Gastrocnemius medialis (tissue), 4 donors: ENCODE measurements around the gene LRRC1. TPM values are rescaled to one million over a fixed set of nuclear protein-coding genes. Genes with fewer than 3 reads are reported as not detected.

Experiments
- ATAC-seq, 2 donors: fragments of 150-250 bp; one replicate each; pipeline ENCODE4 v1.9.1; 2016
- DNase-seq, 2 donors: peaks; one replicate each; pipeline ENCODE4 v3.0.0-alpha.2; 2019
- H3K27ac ChIP-seq, 4 donors: fragments of 200-600 bp; sonication (generic); 1 replicate in 1 of 4; 2 replicates in 3 of 4; pipeline ENCODE4 v1.5.1; 2016 to 2018; ENCODE audit warnings: mild to moderate bottlenecking in 2 of 4, moderate library complexity in 1 of 4
- H3K27me3 ChIP-seq, 3 donors: fragments of 200-600 bp; sonication (generic) in 2 of 3; 1 replicate in 1 of 3; 2 replicates in 2 of 3; pipeline versions ENCODE4 v1.5.1 to v1.6.0; 2016 to 2019; ENCODE audit warnings: mild to moderate bottlenecking in 1 of 3, moderate library complexity in 1 of 3
- H3K36me3 ChIP-seq, 2 donors: fragments of 200-600 bp; sonication (generic) in 1 of 2; one replicate each; pipeline ENCODE4 v1.5.1; 2017 to 2018
- H3K4me1 ChIP-seq, 2 donors: fragments of 200-600 bp; sonication (generic) in 1 of 2; one replicate each; pipeline ENCODE4 v1.5.1; 2016 to 2017; ENCODE audit warnings: mild to moderate bottlenecking in 2 of 2
- H3K4me3 ChIP-seq, 4 donors: fragments of 200-600 bp; sonication (generic) in 3 of 4; 1 replicate in 1 of 4; 2 replicates in 3 of 4; pipeline ENCODE4 v1.5.1; 2016 to 2019; ENCODE audit warnings: mild to moderate bottlenecking in 2 of 4
- H3K9me3 ChIP-seq, 3 donors: fragments of 200-600 bp; sonication (generic) in 2 of 3; 1 replicate in 1 of 3; 2 replicates in 2 of 3; pipeline ENCODE4 v1.5.1; 2016 to 2019
- POLR2A ChIP-seq, 2 donors: fragments of 450-650 bp; IDR thresholded peaks; one replicate each; pipeline ENCODE4 v1.6.1; 2017; ENCODE audit warnings: antibody characterized with exemption in 2 of 2, mild to moderate bottlenecking in 2 of 2, moderate library complexity in 2 of 2
- in situ Hi-C, 4 donors: fragments of 200-750 bp; cut with MboI; loops; one replicate each; pipeline versions ENCODE4 v1.15.0 to v1.8.0; 2017; ENCODE audit warnings: low sequenced_read_pairs in 4 of 4
- intact Hi-C: fragments of 100-400 bp; cut with DNase I; formaldehyde crosslinking; loops from one replicate; pipeline ENCODE4 v1.15.1; 2023; ENCODE audit warnings: low total_unique reads
- total RNA-seq, 4 donors: library from RNA; depleted of rRNA; stranded (reverse); fragments of >200 nt; gene quantifications; one replicate each; pipeline versions ENCODE4 v1.1.0 to v1.2.3, GENCODE V29; 2016
- TF ChIP-seq, protein P1 (sequence below), 5 experiments: fragments of 450-650 bp in 3 of 5; fragments of 200-600 bp in 2 of 5; sonication (generic) in 2 of 5; IDR thresholded peaks in 4 of 5; conservative IDR thresholded peaks in 1 of 5; 1 replicate in 4 of 5; 2 replicates in 1 of 5; pipeline ENCODE4 v1.5.1; 2016 to 2019; ENCODE audit warnings: antibody characterized with exemption in 5 of 5, mild to moderate bottlenecking in 3 of 5, moderate library complexity in 3 of 5

LRRC1 gene
- total RNA-seq, 4 donors from 2014 or later, result 0.67 to 8.5 (median 2.4) TPM

DNA sequence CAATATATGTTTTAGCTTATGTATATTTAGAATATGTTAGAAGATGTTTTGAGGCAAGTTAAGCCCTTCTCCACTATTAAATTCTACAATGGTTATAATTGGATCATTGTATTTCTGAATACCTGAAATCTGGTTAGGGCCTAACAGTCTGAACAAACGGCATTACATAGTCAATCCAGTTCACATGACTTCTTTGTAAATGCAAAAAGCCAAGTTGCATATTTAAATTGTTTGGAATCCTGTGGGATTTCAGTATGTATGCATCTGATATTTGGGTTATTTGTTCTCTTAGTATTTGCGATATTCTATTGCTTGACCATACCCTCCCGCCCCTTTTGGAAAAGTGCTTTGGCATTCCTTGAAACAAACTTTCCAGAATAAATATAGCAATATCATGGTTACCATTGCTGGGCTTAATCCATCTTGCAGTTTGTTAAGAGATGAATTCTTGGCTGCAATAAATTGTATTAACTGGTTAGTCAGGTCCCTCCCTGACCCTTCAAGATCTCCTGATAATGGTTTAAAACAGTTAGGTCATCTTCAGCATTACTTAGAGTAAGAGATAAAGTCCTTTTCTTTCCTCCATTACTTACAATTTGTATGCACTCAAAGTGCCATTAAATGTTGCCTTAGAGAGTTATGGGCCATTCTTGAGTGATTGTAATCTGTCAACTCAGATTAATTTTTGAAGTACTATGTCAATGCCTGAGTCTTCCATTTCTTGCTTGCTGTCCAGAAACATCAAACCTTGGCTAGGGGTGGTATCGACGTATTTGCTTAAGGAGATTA lies 36.5 kb downstream of the LRRC1 start:
- DNase-seq (no peak), ATAC-seq (no peak)
- H3K27ac ChIP-seq, result no peak overlapping the region
- no peaks in the 10 kb centered on the region for H3K9me3 ChIP-seq
- no peaks in the 10 kb centered on the region for H3K27me3 ChIP-seq
- H3K4me3 ChIP-seq, result no peak overlapping the region
- H3K4me1 ChIP-seq, result no peaks in the 10 kb centered on the region
- in situ Hi-C loops, result no loop called here
- TF ChIP-seq, protein P1, sequence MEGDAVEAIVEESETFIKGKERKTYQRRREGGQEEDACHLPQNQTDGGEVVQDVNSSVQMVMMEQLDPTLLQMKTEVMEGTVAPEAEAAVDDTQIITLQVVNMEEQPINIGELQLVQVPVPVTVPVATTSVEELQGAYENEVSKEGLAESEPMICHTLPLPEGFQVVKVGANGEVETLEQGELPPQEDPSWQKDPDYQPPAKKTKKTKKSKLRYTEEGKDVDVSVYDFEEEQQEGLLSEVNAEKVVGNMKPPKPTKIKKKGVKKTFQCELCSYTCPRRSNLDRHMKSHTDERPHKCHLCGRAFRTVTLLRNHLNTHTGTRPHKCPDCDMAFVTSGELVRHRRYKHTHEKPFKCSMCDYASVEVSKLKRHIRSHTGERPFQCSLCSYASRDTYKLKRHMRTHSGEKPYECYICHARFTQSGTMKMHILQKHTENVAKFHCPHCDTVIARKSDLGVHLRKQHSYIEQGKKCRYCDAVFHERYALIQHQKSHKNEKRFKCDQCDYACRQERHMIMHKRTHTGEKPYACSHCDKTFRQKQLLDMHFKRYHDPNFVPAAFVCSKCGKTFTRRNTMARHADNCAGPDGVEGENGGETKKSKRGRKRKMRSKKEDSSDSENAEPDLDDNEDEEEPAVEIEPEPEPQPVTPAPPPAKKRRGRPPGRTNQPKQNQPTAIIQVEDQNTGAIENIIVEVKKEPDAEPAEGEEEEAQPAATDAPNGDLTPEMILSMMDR (IDR thresholded peaks at IDR 0.05 in 4 of 5, conservative IDR thresholded peaks at IDR 0.05 in 1 of 5), result no peak
- TF ChIP-seq POLR2A (IDR thresholded peaks at IDR 0.05), result no peak
- no peaks in the 10 kb centered on the region for H3K36me3 ChIP-seq
- intact Hi-C loops, result no loop called here

DNA sequence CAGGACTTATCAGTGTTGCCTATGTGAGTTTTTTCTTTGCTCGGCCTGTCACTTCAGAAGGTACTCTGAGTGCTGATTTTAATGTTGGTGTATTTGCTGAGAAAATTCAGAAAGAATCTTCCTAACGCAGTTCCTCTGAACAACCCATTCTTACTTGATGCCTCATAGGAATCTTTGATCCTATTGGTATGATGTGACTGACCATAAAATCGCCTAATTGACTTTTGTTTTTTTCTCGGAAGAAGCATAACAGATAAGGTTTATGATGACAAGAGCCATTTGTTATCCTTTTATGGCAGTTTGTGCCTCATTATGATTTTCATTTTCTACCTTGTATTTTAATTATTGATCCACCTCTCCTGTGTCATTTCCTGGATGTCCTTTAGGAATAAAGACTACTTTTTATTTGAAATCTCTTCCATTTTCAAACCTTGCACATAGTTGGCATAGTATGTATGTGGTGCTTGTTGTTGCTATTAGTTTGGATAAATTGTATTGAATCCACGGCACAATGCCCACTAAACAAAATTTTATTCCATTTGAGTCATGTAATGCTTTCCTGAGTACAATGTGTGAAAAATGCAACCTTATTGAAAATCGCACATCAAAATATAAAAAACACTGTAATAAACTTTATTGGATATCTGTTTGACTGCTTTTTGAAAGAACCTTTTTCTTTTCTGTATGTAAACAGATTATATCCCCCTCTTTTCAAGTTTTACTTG lies 37.3 kb downstream of the LRRC1 start:
- Histone ChIP-seq H3K9me3 (no peaks in the 10 kb centered on the region), H3K36me3 (no peaks in the 10 kb centered on the region), H3K4me3 (no peak overlapping the region), H3K4me1 (no peaks in the 10 kb centered on the region), H3K27ac (no peak overlapping the region), H3K27me3 (no peaks in the 10 kb centered on the region)
- TF ChIP-seq, protein P1 (IDR thresholded peaks at IDR 0.05 in 4 of 5, conservative IDR thresholded peaks at IDR 0.05 in 1 of 5), result no peak
- TF ChIP-seq POLR2A (IDR thresholded peaks at IDR 0.05), result no peak
- DNase-seq (no peak), ATAC-seq (no peak)
- in situ Hi-C loops, result no loop called here
- intact Hi-C loops, result no loop called here

DNA sequence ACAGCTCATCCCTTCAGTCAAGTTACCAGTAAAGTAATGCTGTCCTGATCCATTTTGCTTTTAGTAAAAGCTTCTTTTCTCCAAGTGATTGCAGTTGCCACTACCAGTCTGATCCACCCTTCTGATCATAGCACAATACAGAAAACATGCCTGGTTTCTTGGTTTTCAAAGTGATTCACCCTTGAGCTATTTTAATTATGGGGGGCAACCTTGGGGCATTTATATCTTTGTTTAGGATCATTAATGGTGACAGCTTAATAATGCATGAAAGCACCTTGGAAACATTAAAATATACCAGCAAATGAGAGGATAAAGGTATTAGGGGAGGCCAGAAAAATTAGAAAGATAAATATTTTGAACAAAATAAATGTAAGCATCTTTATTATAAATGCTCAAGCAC lies 38.4 kb downstream of the LRRC1 start:
- Histone ChIP-seq H3K27ac (no peak overlapping the region), H3K9me3 (no peaks in the 10 kb centered on the region), H3K4me3 (no peak overlapping the region), H3K4me1 (no peaks in the 10 kb centered on the region), H3K27me3 (no peaks in the 10 kb centered on the region), H3K36me3 (no peaks in the 10 kb centered on the region)
- intact Hi-C loops (no loop called here), in situ Hi-C loops (no loop called here)
- no peak for DNase-seq
- TF ChIP-seq, protein P1 (IDR thresholded peaks at IDR 0.05 in 4 of 5, conservative IDR thresholded peaks at IDR 0.05 in 1 of 5), result no peak
- no peak for TF ChIP-seq POLR2A (IDR thresholded peaks at IDR 0.05)
- no peak for ATAC-seq

DNA sequence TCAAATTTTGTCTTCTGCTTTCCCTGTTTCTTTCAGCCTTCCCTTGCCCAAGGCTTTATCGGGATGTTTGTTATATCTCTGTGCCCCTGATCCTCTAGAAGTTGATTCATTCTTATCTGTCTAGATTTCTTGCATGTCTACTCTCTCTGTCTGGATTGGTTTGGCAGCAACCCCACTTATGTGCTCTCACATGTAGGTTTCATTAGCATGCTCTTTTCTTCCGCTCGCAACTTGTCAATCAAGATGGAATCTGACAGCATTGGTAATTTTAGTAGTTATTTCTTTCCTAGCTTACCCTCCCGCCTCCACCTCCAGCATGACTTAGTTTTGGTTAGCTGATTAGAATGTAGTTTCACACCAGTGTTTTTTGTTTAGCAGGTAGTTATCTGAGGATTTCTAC lies 39.3 kb downstream of the LRRC1 start:
- in situ Hi-C loops, result no loop called here
- H3K36me3 ChIP-seq, result no peaks in the 10 kb centered on the region
- TF ChIP-seq, protein P1 (IDR thresholded peaks at IDR 0.05 in 4 of 5, conservative IDR thresholded peaks at IDR 0.05 in 1 of 5), result no peak
- no peak for TF ChIP-seq POLR2A (IDR thresholded peaks at IDR 0.05)

More for the DNA sequence above, 39.3 kb downstream of the LRRC1 start:
- intact Hi-C loops, result no loop called here
- Histone ChIP-seq H3K9me3 (no peaks in the 10 kb centered on the region), H3K27me3 (no peaks in the 10 kb centered on the region), H3K4me1 (no peaks in the 10 kb centered on the region), H3K27ac (no peak overlapping the region), H3K4me3 (no peak overlapping the region)
- DNase-seq, result no peak
- ATAC-seq, result no peak
